ENCODE measurements around the gene SPARCL1.
"Not testable (repeated sequence)": the region's sequence is repeated elsewhere in the genome, so short reads cannot be mapped to it uniquely, and the experiment has no call there.

DNA sequence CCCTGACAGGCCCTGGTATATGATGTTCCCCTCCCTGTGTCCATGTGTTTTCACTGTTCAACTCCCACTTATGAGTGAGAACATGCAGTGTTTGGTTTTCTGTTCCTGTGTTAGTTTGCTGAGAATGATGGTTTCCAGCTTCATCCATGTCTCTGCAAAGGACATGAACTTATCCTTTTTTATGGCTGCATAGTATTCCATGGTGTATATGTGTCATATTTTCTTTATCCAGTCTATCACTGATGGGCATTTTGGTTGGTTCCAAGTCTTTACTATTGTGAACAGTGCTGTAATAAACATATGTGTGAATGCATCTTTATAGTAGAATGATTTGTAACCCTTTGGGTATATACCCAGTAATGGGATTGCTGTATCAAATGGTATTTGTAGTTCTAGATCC, 45.9 kb downstream of the SPARCL1 start:
- TF ChIP-seq, protein P1, sequence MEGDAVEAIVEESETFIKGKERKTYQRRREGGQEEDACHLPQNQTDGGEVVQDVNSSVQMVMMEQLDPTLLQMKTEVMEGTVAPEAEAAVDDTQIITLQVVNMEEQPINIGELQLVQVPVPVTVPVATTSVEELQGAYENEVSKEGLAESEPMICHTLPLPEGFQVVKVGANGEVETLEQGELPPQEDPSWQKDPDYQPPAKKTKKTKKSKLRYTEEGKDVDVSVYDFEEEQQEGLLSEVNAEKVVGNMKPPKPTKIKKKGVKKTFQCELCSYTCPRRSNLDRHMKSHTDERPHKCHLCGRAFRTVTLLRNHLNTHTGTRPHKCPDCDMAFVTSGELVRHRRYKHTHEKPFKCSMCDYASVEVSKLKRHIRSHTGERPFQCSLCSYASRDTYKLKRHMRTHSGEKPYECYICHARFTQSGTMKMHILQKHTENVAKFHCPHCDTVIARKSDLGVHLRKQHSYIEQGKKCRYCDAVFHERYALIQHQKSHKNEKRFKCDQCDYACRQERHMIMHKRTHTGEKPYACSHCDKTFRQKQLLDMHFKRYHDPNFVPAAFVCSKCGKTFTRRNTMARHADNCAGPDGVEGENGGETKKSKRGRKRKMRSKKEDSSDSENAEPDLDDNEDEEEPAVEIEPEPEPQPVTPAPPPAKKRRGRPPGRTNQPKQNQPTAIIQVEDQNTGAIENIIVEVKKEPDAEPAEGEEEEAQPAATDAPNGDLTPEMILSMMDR (optimal IDR thresholded peaks at IDR 0.05 in 1 of 3, IDR thresholded peaks at IDR 0.05 in 1 of 3, conservative IDR thresholded peaks at IDR 0.05 in 1 of 3; ENCODE audit: extremely low read depth in 1 of 3, insufficient read depth in 2 of 3, low read length in 3 of 3): not testable (repeated sequence)
- not testable (repeated sequence) for TF ChIP-seq EZH2 (IDR thresholded peaks at IDR 0.05; ENCODE audit: low read length)
